Fibroblast of the aortic adventitia (primary cell): ENCODE measurements around the gene C15orf40. TPM values are rescaled to one million over a fixed set of nuclear protein-coding genes. Genes with fewer than 3 reads are reported as not detected.

Source experiments
- DNase-seq: peaks from one replicate; pipeline ENCODE4 v3.0.0-alpha.2; 2010; ENCODE audit warnings: low read depth
- H3K4me3 ChIP-seq: 2 replicates; pipeline ENCODE4 v1.5.1; 2011; ENCODE audit warnings: low read depth, mild to moderate bottlenecking, control low read depth, low read length, moderate library complexity
- total RNA-seq: library from RNA; depleted of rRNA; stranded (reverse); fragments of >200 nt; gene quantifications from 2 replicates; pipeline ENCODE4 v1.2.3, GENCODE V29; 2012; ENCODE audit warnings: low replicate concordance
- TF ChIP-seq, protein P1 (sequence below): IDR thresholded peaks from 2 replicates; pipeline ENCODE4 v1.5.1; 2011; ENCODE audit warnings: mild to moderate bottlenecking, low read length, control low read depth, inconsistent platforms; ENCODE audit not compliant: insufficient read depth

Gene C15orf40
- 15.8 and 22.5 TPM in 2 replicates for total RNA-seq

DNA sequence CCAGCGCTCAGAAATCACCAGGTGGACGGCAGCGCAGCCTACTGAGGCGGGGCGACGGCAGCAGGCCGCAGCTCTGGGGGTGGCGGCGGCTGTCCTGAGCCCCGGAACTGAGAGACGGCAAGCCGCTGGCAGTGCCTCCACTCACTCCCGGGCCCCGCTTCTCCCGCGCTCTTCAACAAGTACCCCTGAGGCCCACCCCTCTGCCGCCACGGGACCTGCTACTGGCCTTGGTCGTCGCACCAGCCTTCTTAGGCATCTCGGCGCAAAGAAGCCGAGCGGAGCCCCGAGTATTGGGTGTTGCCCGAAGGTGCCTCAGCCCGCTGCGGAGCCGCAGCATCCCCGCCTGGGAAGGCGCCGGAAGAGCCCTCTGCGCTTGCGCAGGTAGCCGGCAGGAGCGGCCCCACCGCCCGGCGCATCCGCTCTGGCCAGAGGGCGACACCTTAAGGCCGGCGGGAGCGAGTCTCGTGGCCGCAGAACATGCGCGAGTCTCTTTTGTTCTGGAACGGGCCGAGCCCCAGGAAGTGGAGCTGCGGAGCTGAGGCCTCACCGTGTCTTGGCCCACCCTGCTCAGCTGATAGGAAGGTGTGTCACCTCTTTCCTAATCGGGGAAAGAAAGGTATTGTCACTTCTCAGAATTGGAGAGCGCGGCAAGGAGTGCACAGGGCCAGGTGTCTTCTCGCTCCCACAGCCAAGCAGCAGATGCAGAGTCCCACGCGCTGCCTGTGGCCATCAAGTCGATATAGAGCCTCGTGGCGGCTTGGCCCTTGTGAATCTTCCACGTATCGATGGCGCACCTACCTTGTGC is at the start of gene C15orf40:
TSS of gene C15orf40 (minus strand) at position 369 of the 805 bp plus-strand sequence. CDS start at position 337, 32 bp downstream.
- TF ChIP-seq, protein P1, sequence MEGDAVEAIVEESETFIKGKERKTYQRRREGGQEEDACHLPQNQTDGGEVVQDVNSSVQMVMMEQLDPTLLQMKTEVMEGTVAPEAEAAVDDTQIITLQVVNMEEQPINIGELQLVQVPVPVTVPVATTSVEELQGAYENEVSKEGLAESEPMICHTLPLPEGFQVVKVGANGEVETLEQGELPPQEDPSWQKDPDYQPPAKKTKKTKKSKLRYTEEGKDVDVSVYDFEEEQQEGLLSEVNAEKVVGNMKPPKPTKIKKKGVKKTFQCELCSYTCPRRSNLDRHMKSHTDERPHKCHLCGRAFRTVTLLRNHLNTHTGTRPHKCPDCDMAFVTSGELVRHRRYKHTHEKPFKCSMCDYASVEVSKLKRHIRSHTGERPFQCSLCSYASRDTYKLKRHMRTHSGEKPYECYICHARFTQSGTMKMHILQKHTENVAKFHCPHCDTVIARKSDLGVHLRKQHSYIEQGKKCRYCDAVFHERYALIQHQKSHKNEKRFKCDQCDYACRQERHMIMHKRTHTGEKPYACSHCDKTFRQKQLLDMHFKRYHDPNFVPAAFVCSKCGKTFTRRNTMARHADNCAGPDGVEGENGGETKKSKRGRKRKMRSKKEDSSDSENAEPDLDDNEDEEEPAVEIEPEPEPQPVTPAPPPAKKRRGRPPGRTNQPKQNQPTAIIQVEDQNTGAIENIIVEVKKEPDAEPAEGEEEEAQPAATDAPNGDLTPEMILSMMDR: peak; percentile 66
- peak; percentile 89 for DNase-seq
- peak within 1 kb of the TSS; percentile 100 for H3K4me3 ChIP-seq

GRCh38 chr15:83057696-83058376 is 46.4 kb upstream of the C15orf40 start:
- TF ChIP-seq, protein P1: no peak
- peak; percentile 63 for DNase-seq
- H3K4me3 ChIP-seq: no peak overlapping the region

DNA sequence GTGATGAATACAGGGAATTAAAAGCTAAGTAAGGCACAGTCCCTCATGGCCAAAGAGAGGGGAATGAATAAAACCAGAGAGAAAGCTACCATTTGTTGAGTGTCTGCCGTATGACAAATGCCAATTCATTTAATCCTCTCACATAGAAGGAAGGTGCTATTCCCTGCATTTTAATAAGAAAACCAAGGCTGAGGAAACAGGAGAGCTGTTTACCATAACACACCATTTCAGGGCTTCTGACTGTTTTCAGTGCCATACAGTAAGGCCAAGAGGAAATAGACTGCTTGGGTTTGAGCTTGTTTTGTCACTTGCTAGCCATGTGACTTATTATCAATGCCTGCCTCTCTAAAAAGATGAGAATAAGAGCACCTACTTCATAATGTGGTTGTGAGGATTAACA is 45.6 kb upstream of the C15orf40 start:
- H3K4me3 ChIP-seq: no peak overlapping the region
- TF ChIP-seq, protein P1: no peak
- DNase-seq: no peak

DNA sequence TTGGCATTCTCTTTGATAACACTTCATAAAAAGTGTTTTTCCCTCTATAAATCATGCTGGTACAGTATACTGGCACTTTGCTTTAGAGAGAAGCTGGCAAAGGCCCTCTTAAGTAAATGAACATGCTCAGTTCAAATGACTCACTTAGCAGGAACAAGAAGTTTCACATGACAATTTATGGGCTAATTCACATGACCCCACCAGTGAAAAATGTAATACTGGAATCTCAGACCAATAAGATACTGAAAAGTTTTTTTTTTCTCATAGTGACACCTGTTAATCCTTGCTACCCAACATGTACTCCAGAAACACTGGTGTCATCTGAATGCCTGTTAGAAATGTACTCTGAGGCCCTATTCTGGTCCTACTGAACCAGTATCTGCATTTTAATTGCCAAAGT is 41.7 kb upstream of the C15orf40 start:
- DNase-seq: peak; percentile 35
- TF ChIP-seq, protein P1: no peak
- no peak overlapping the region for H3K4me3 ChIP-seq

- no peak overlapping the region for H3K4me3 ChIP-seq
- DNase-seq: peak; percentile 87
- TF ChIP-seq, protein P1: no peak
These were observed 35.2 kb upstream of the C15orf40 start for GRCh38 chr15:83046558-83047127.

- H3K4me3 ChIP-seq: no peak overlapping the region
- TF ChIP-seq, protein P1: no peak
- no peak for DNase-seq
These were observed 32.7 kb upstream of the C15orf40 start for GRCh38 chr15:83044156-83044555.
